SK-N-MC (cell line): ENCODE measurements around the gene GALK2.
"Not testable (repeated sequence)": the region's sequence is repeated elsewhere in the genome, so short reads cannot be mapped to it uniquely, and the experiment has no call there.

ENCODE experiments used
- DNase-seq: peaks from one replicate; pipeline ENCODE4 v3.0.0-alpha.2; 2011; ENCODE audit warnings: low read depth, low spot score
- H3K27ac ChIP-seq: fragments of 200-600 bp; sonication (generic); 2 replicates; pipeline ENCODE4 v1.5.1; 2016; ENCODE audit warnings: mixed run types
- H3K36me3 ChIP-seq: fragments of 200-600 bp; sonication (generic); 2 replicates; pipeline ENCODE4 v1.6.1; 2017; ENCODE audit warnings: antibody characterized with exemption, low read length, mixed read lengths; ENCODE audit not compliant: insufficient read depth
- H3K4me3 ChIP-seq: fragments of 200-600 bp; sonication (generic); 2 replicates; pipeline ENCODE4 v1.5.1; 2016
- H3K9ac ChIP-seq: fragments of 200-600 bp; sonication (generic); 2 replicates; pipeline ENCODE4 v1.8.0; 2017; ENCODE audit warnings: mixed run types, mixed read lengths; ENCODE audit not compliant: insufficient read length
- H3K9me3 ChIP-seq: fragments of 200-600 bp; sonication (generic); 2 replicates; pipeline ENCODE4 v1.6.1; 2017; ENCODE audit warnings: low read depth, mild to moderate bottlenecking, antibody characterized with exemption, low read length, moderate library complexity, mixed read lengths
- EZH2 ChIP-seq: fragments of 200-600 bp; sonication (generic); IDR thresholded peaks from one replicate; pipeline ENCODE4 v1.6.1; 2017; ENCODE audit warnings: antibody characterized with exemption
- FOXP2 ChIP-seq: optimal IDR thresholded peaks from 2 replicates; pipeline ENCODE3; 2011; ENCODE audit warnings: mild to moderate bottlenecking, moderate library complexity; ENCODE audit not compliant: insufficient read depth; ENCODE audit errors: extremely low read length, control extremely low read depth
- POLR2AphosphoS5 ChIP-seq: IDR thresholded peaks from 2 replicates; pipeline ENCODE4 v1.6.1; 2012; ENCODE audit warnings: mild to moderate bottlenecking, low read depth, low read length, borderline replicate concordance

GALK2 gene

GRCh38 chr15:49190586-49190985 lies 20.5 kb downstream of the GALK2 start:
- TF ChIP-seq FOXP2: no peak
- no peak for TF ChIP-seq POLR2AphosphoS5
- H3K36me3 ChIP-seq: no peaks in the 10 kb centered on the region
- DNase-seq: no peak
- no peak overlapping the region for H3K4me3 ChIP-seq
- no peak overlapping the region for H3K27ac ChIP-seq
- no peak overlapping the region for H3K9ac ChIP-seq
- no peaks in the 10 kb centered on the region for H3K9me3 ChIP-seq

- H3K9ac ChIP-seq: no peak overlapping the region
- no peak overlapping the region for H3K4me3 ChIP-seq
- TF ChIP-seq EZH2 (no peak), FOXP2 (no peak), POLR2AphosphoS5 (no peak)
- DNase-seq: no peak
- H3K9me3 ChIP-seq: no peaks in the 10 kb centered on the region
- H3K27ac ChIP-seq: no peak overlapping the region
- no peaks in the 10 kb centered on the region for H3K36me3 ChIP-seq
Observed at GRCh38 chr15:49191892-49192291, 21.8 kb downstream of the GALK2 start.

- Histone ChIP-seq H3K9ac (no peak overlapping the region), H3K27ac (no peak overlapping the region), H3K9me3 (no peaks in the 10 kb centered on the region), H3K36me3 (no peaks in the 10 kb centered on the region; the same call in 1 of the 2 replicates), H3K4me3 (no peak overlapping the region)
- TF ChIP-seq EZH2 (no peak), FOXP2 (no peak), POLR2AphosphoS5 (no peak)
- no peak for DNase-seq
Observed at GRCh38 chr15:49196856-49197255, 26.8 kb downstream of the GALK2 start.

GRCh38 chr15:49199666-49200065 lies 29.6 kb downstream of the GALK2 start:
- no peak overlapping the region for H3K4me3 ChIP-seq
- TF ChIP-seq POLR2AphosphoS5: no peak
- TF ChIP-seq FOXP2: no peak
- TF ChIP-seq EZH2: no peak
- H3K27ac ChIP-seq: no peak overlapping the region
- H3K36me3 ChIP-seq: peaks cover 7% of the 10 kb centered on the region
- no peaks in the 10 kb centered on the region for H3K9me3 ChIP-seq
- H3K9ac ChIP-seq: no peak overlapping the region
- no peak for DNase-seq

- H3K9me3 ChIP-seq: no peaks in the 10 kb centered on the region
- H3K27ac ChIP-seq: no peak overlapping the region
Observed at GRCh38 chr15:49200347-49200746, 30.3 kb downstream of the GALK2 start.

GRCh38 chr15:49208102-49208501 lies 38.1 kb downstream of the GALK2 start:
- not testable (repeated sequence) for H3K27ac ChIP-seq, H3K9me3 ChIP-seq, H3K9ac ChIP-seq, DNase-seq, H3K4me3 ChIP-seq, H3K36me3 ChIP-seq

More at GRCh38 chr15:49200347-49200746, 30.3 kb downstream of the GALK2 start:
- no peak for DNase-seq
- H3K36me3 ChIP-seq: peaks cover 7% of the 10 kb centered on the region
- H3K4me3 ChIP-seq: no peak overlapping the region
- no peak overlapping the region for H3K9ac ChIP-seq
- TF ChIP-seq POLR2AphosphoS5 (no peak), FOXP2 (no peak), EZH2 (no peak)

GRCh38 chr15:49212897-49213296 lies 42.9 kb downstream of the GALK2 start:
- Histone ChIP-seq H3K9ac (no peak overlapping the region), H3K4me3 (no peak overlapping the region), H3K27ac (no peak overlapping the region), H3K36me3 (no peaks in the 10 kb centered on the region), H3K9me3 (peaks cover 2% of the 10 kb centered on the region; the same call in 1 of the 2 replicates)
- DNase-seq: no peak
- TF ChIP-seq EZH2 (no peak), POLR2AphosphoS5 (no peak), FOXP2 (no peak)

GRCh38 chr15:49215768-49216739 lies 46.0 kb downstream of the GALK2 start:
- no peak for DNase-seq
- H3K36me3 ChIP-seq: peaks cover 4% of the 10 kb centered on the region; the same call in 1 of the 2 replicates
- no peak overlapping the region for H3K4me3 ChIP-seq
- no peak overlapping the region for H3K9ac ChIP-seq
- peaks cover 2% of the 10 kb centered on the region; the same call in 1 of the 2 replicates for H3K9me3 ChIP-seq
- H3K27ac ChIP-seq: no peak overlapping the region
- TF ChIP-seq EZH2 (no peak), FOXP2 (no peak), POLR2AphosphoS5 (no peak)
